HG03469 (cell line): ENCODE measurements around the gene PLAAT4.
A peak's percentile ranks its signal among the peaks of the same experiment; 100 is the strongest.
"Not testable (repeated sequence)": the region's sequence is repeated elsewhere in the genome, so short reads cannot be mapped to it uniquely, and the experiment has no call there.

Experiments used
- ATAC-seq: cut with Tn5 transposase; IDR thresholded peaks from one replicate; pipeline ENCODE4 v1.9.1; 2021; ENCODE audit warnings: mild to moderate bottlenecking, moderate library complexity, moderate number of reproducible peaks; ENCODE audit not compliant: unreplicated experiment

Gene PLAAT4

GRCh38 chr11:63510360-63511047, 26.1 kb upstream of the PLAAT4 start:
- ATAC-seq, result no peak

- no peak for ATAC-seq
These were observed 25.4 kb upstream of the PLAAT4 start for GRCh38 chr11:63511048-63511748.

GRCh38 chr11:63512816-63513215, 23.8 kb upstream of the PLAAT4 start:
- ATAC-seq, result no peak

GRCh38 chr11:63516109-63516508, 20.5 kb upstream of the PLAAT4 start:
- no peak for ATAC-seq

- no peak for ATAC-seq
These were observed 19.5 kb upstream of the PLAAT4 start for GRCh38 chr11:63517156-63517555.

- ATAC-seq, result no peak
These were observed 18.1 kb upstream of the PLAAT4 start for GRCh38 chr11:63518548-63518947.

- no peak for ATAC-seq
These were observed 15.9 kb upstream of the PLAAT4 start for GRCh38 chr11:63520606-63521170.

- ATAC-seq, result no peak
These were observed 14.7 kb upstream of the PLAAT4 start for GRCh38 chr11:63521896-63522295.

- no peak for ATAC-seq
These were observed 13.5 kb upstream of the PLAAT4 start for GRCh38 chr11:63523151-63523550.

GRCh38 chr11:63527667-63528066, 8.9 kb upstream of the PLAAT4 start:
- ATAC-seq, result no peak

- ATAC-seq, result not testable (repeated sequence)
These were observed 8.5 kb upstream of the PLAAT4 start for GRCh38 chr11:63528156-63528555.

- ATAC-seq, result not testable (repeated sequence)
These were observed 7.8 kb upstream of the PLAAT4 start for GRCh38 chr11:63528729-63529278.

GRCh38 chr11:63529373-63529772, 7.2 kb upstream of the PLAAT4 start:
- ATAC-seq, result not testable (repeated sequence)

GRCh38 chr11:63530021-63530420, 6.6 kb upstream of the PLAAT4 start:
- no peak for ATAC-seq

GRCh38 chr11:63531074-63531792, 5.4 kb upstream of the PLAAT4 start:
- peak; percentile 84 for ATAC-seq

GRCh38 chr11:63532117-63532516, 4.5 kb upstream of the PLAAT4 start:
- ATAC-seq, result no peak

GRCh38 chr11:63532799-63533475, 3.7 kb upstream of the PLAAT4 start:
- ATAC-seq, result no peak

- no peak for ATAC-seq
These were observed 2.5 kb upstream of the PLAAT4 start for GRCh38 chr11:63534076-63534475.

GRCh38 chr11:63534895-63535461, 1.6 kb upstream of the PLAAT4 start:
- ATAC-seq, result no peak

- ATAC-seq, result no peak
These were observed 874 bp upstream of the PLAAT4 start for GRCh38 chr11:63535734-63536133.
